ENCODE results near the gene USP31. TPM values are rescaled to one million over a fixed set of nuclear protein-coding genes. Genes with fewer than 3 reads are reported as not detected.

Gene USP31
- total RNA-seq, 1 donor from 2014 or later, result 8.9 TPM

GRCh38 chr16:23183543-23183862 lies 34.3 kb upstream of the USP31 start:
- Histone ChIP-seq H3K27me3 (ENCODE audit: control insufficient read depth in 3 of 3, insufficient read depth in 3 of 3, low read length in 3 of 3) (peaks cover 31 to 45% (median 43%) of the 10 kb centered on the region in 3 donors), H3K4me3 (ENCODE audit: low read length in 3 of 3) (no peak overlapping the region), H3K9ac (ENCODE audit: low read depth in 1 of 3, low read length in 3 of 3) (no peak overlapping the region), H3K36me3 (ENCODE audit: control insufficient read depth in 3 of 3, insufficient read depth in 3 of 3, low read length in 3 of 3) (no peaks in the 10 kb centered on the region), H3K27ac (ENCODE audit: low read depth, low read length) (no peak overlapping the region), H3K9me3 (ENCODE audit: control insufficient read depth in 3 of 3, low read length in 3 of 3) (no peaks in the 10 kb centered on the region), H3K4me1 (ENCODE audit: control insufficient read depth in 3 of 3, insufficient read depth in 3 of 3, low read length in 3 of 3) (peaks cover 7 to 22% (median 12%) of the 10 kb centered on the region in 3 donors)

GRCh38 chr16:23182679-23183542 lies 33.7 kb upstream of the USP31 start, which contains the start of gene SCNN1G:
SCNN1G (plus strand) TSS chr16:23182745; CDS start chr16:23186272, 3,527 bp downstream.
- no peaks in the 10 kb centered on the region for H3K36me3 ChIP-seq (ENCODE audit: control insufficient read depth in 3 of 3, insufficient read depth in 3 of 3, low read length in 3 of 3)
- H3K4me1 ChIP-seq (ENCODE audit: control insufficient read depth in 3 of 3, insufficient read depth in 3 of 3, low read length in 3 of 3), result peaks cover 7 to 22% (median 12%) of the 10 kb centered on the region in 3 donors
- H3K27ac ChIP-seq (ENCODE audit: low read depth, low read length), result no peak within 1 kb of the TSS
- H3K27me3 ChIP-seq (ENCODE audit: control insufficient read depth in 3 of 3, insufficient read depth in 3 of 3, low read length in 3 of 3), result peaks cover 31 to 45% (median 43%) of the 10 kb centered on the region in 3 donors
- no peaks in the 10 kb centered on the region for H3K9me3 ChIP-seq (ENCODE audit: control insufficient read depth in 3 of 3, low read length in 3 of 3)
- H3K9ac ChIP-seq (ENCODE audit: low read depth in 1 of 3, low read length in 3 of 3), result peak within 1 kb of the TSS in 1 of 3 donors; percentile 64
- peak within 1 kb of the TSS in 2 of 3 donors; percentile 56 to 58 for H3K4me3 ChIP-seq (ENCODE audit: low read length in 3 of 3)

GRCh38 chr16:23182206-23182678 lies 33.0 kb upstream of the USP31 start:
- peak overlapping the region in 1 of 3 donors; percentile 64 for H3K9ac ChIP-seq (ENCODE audit: low read depth in 1 of 3, low read length in 3 of 3)
- H3K36me3 ChIP-seq (ENCODE audit: control insufficient read depth in 3 of 3, insufficient read depth in 3 of 3, low read length in 3 of 3), result no peaks in the 10 kb centered on the region
- no peaks in the 10 kb centered on the region for H3K9me3 ChIP-seq (ENCODE audit: control insufficient read depth in 3 of 3, low read length in 3 of 3)
- peaks cover 7 to 22% (median 12%) of the 10 kb centered on the region in 3 donors for H3K4me1 ChIP-seq (ENCODE audit: control insufficient read depth in 3 of 3, insufficient read depth in 3 of 3, low read length in 3 of 3)
- peaks cover 31 to 45% (median 39%) of the 10 kb centered on the region in 3 donors for H3K27me3 ChIP-seq (ENCODE audit: control insufficient read depth in 3 of 3, insufficient read depth in 3 of 3, low read length in 3 of 3)
- peak overlapping the region in 2 of 3 donors; percentile 56 to 58 for H3K4me3 ChIP-seq (ENCODE audit: low read length in 3 of 3)
- no peak overlapping the region for H3K27ac ChIP-seq (ENCODE audit: low read depth, low read length)

GRCh38 chr16:23181506-23181905 lies 32.3 kb upstream of the USP31 start:
- no peak overlapping the region for H3K4me3 ChIP-seq (ENCODE audit: low read length in 3 of 3)
- H3K27me3 ChIP-seq (ENCODE audit: control insufficient read depth in 3 of 3, insufficient read depth in 3 of 3, low read length in 3 of 3), result peaks cover 31 to 44% (median 39%) of the 10 kb centered on the region in 3 donors
- no peak overlapping the region for H3K27ac ChIP-seq (ENCODE audit: low read depth, low read length)
- peaks cover 7 to 22% (median 12%) of the 10 kb centered on the region in 3 donors for H3K4me1 ChIP-seq (ENCODE audit: control insufficient read depth in 3 of 3, insufficient read depth in 3 of 3, low read length in 3 of 3)
- no peak overlapping the region for H3K9ac ChIP-seq (ENCODE audit: low read depth in 1 of 3, low read length in 3 of 3)
- H3K9me3 ChIP-seq (ENCODE audit: control insufficient read depth in 3 of 3, low read length in 3 of 3), result no peaks in the 10 kb centered on the region
- H3K36me3 ChIP-seq (ENCODE audit: control insufficient read depth in 3 of 3, insufficient read depth in 3 of 3, low read length in 3 of 3), result no peaks in the 10 kb centered on the region

GRCh38 chr16:23175651-23176050 lies 26.4 kb upstream of the USP31 start:
- Histone ChIP-seq H3K9me3 (ENCODE audit: control insufficient read depth in 3 of 3, low read length in 3 of 3) (no peaks in the 10 kb centered on the region), H3K9ac (ENCODE audit: low read depth in 1 of 3, low read length in 3 of 3) (no peak overlapping the region), H3K4me1 (ENCODE audit: control insufficient read depth in 3 of 3, insufficient read depth in 3 of 3, low read length in 3 of 3) (no peaks in the 10 kb centered on the region), H3K4me3 (ENCODE audit: low read length in 3 of 3) (no peak overlapping the region), H3K27me3 (ENCODE audit: control insufficient read depth in 3 of 3, insufficient read depth in 3 of 3, low read length in 3 of 3) (peaks cover 0 to 14% (median 4%) of the 10 kb centered on the region in 3 donors), H3K36me3 (ENCODE audit: control insufficient read depth in 3 of 3, insufficient read depth in 3 of 3, low read length in 3 of 3) (no peaks in the 10 kb centered on the region), H3K27ac (ENCODE audit: low read depth, low read length) (no peak overlapping the region)

- no peak overlapping the region for H3K27ac ChIP-seq (ENCODE audit: low read depth, low read length)
- no peak overlapping the region for H3K4me3 ChIP-seq (ENCODE audit: low read length in 3 of 3)
- peaks cover 0 to 10% (median 4%) of the 10 kb centered on the region in 3 donors for H3K27me3 ChIP-seq (ENCODE audit: control insufficient read depth in 3 of 3, insufficient read depth in 3 of 3, low read length in 3 of 3)
- H3K9me3 ChIP-seq (ENCODE audit: control insufficient read depth in 3 of 3, low read length in 3 of 3), result no peaks in the 10 kb centered on the region
- no peaks in the 10 kb centered on the region for H3K4me1 ChIP-seq (ENCODE audit: control insufficient read depth in 3 of 3, insufficient read depth in 3 of 3, low read length in 3 of 3)
- no peak overlapping the region for H3K9ac ChIP-seq (ENCODE audit: low read depth in 1 of 3, low read length in 3 of 3)
- H3K36me3 ChIP-seq (ENCODE audit: control insufficient read depth in 3 of 3, insufficient read depth in 3 of 3, low read length in 3 of 3), result no peaks in the 10 kb centered on the region
Observed at GRCh38 chr16:23174622-23175021, 25.4 kb upstream of the USP31 start.

- peaks cover 0 to 10% (median 4%) of the 10 kb centered on the region in 3 donors for H3K27me3 ChIP-seq (ENCODE audit: control insufficient read depth in 3 of 3, insufficient read depth in 3 of 3, low read length in 3 of 3)
- H3K9me3 ChIP-seq (ENCODE audit: control insufficient read depth in 3 of 3, low read length in 3 of 3), result no peaks in the 10 kb centered on the region
- no peak overlapping the region for H3K27ac ChIP-seq (ENCODE audit: low read depth, low read length)
- H3K4me1 ChIP-seq (ENCODE audit: control insufficient read depth in 3 of 3, insufficient read depth in 3 of 3, low read length in 3 of 3), result no peaks in the 10 kb centered on the region
- H3K36me3 ChIP-seq (ENCODE audit: control insufficient read depth in 3 of 3, insufficient read depth in 3 of 3, low read length in 3 of 3), result no peaks in the 10 kb centered on the region
- no peak overlapping the region for H3K9ac ChIP-seq (ENCODE audit: low read depth in 1 of 3, low read length in 3 of 3)
- no peak overlapping the region for H3K4me3 ChIP-seq (ENCODE audit: low read length in 3 of 3)
Observed at GRCh38 chr16:23172994-23173393, 23.7 kb upstream of the USP31 start.

GRCh38 chr16:23172583-23172982 lies 23.3 kb upstream of the USP31 start:
- Histone ChIP-seq H3K4me3 (ENCODE audit: low read length in 3 of 3) (no peak overlapping the region), H3K9me3 (ENCODE audit: control insufficient read depth in 3 of 3, low read length in 3 of 3) (no peaks in the 10 kb centered on the region), H3K27me3 (ENCODE audit: control insufficient read depth in 3 of 3, insufficient read depth in 3 of 3, low read length in 3 of 3) (peaks cover 0 to 10% (median 4%) of the 10 kb centered on the region in 3 donors), H3K4me1 (ENCODE audit: control insufficient read depth in 3 of 3, insufficient read depth in 3 of 3, low read length in 3 of 3) (no peaks in the 10 kb centered on the region), H3K27ac (ENCODE audit: low read depth, low read length) (no peak overlapping the region), H3K36me3 (ENCODE audit: control insufficient read depth in 3 of 3, insufficient read depth in 3 of 3, low read length in 3 of 3) (no peaks in the 10 kb centered on the region), H3K9ac (ENCODE audit: low read depth in 1 of 3, low read length in 3 of 3) (no peak overlapping the region)

GRCh38 chr16:23164736-23165135 lies 15.5 kb upstream of the USP31 start:
- no peak overlapping the region for H3K4me3 ChIP-seq (ENCODE audit: low read length in 3 of 3)
- H3K4me1 ChIP-seq (ENCODE audit: control insufficient read depth in 3 of 3, insufficient read depth in 3 of 3, low read length in 3 of 3), result no peaks in the 10 kb centered on the region
- no peaks in the 10 kb centered on the region for H3K9me3 ChIP-seq (ENCODE audit: control insufficient read depth in 3 of 3, low read length in 3 of 3)
- H3K27me3 ChIP-seq (ENCODE audit: control insufficient read depth in 3 of 3, insufficient read depth in 3 of 3, low read length in 3 of 3), result no peaks in the 10 kb centered on the region
- no peak overlapping the region for H3K27ac ChIP-seq (ENCODE audit: low read depth, low read length)
- H3K9ac ChIP-seq (ENCODE audit: low read depth in 1 of 3, low read length in 3 of 3), result no peak overlapping the region
- H3K36me3 ChIP-seq (ENCODE audit: control insufficient read depth in 3 of 3, insufficient read depth in 3 of 3, low read length in 3 of 3), result no peaks in the 10 kb centered on the region

GRCh38 chr16:23163921-23164320 lies 14.7 kb upstream of the USP31 start:
- Histone ChIP-seq H3K36me3 (ENCODE audit: control insufficient read depth in 3 of 3, insufficient read depth in 3 of 3, low read length in 3 of 3) (no peaks in the 10 kb centered on the region), H3K27me3 (ENCODE audit: control insufficient read depth in 3 of 3, insufficient read depth in 3 of 3, low read length in 3 of 3) (no peaks in the 10 kb centered on the region), H3K9me3 (ENCODE audit: control insufficient read depth in 3 of 3, low read length in 3 of 3) (no peaks in the 10 kb centered on the region), H3K4me3 (ENCODE audit: low read length in 3 of 3) (no peak overlapping the region), H3K9ac (ENCODE audit: low read depth in 1 of 3, low read length in 3 of 3) (no peak overlapping the region), H3K27ac (ENCODE audit: low read depth, low read length) (no peak overlapping the region), H3K4me1 (ENCODE audit: control insufficient read depth in 3 of 3, insufficient read depth in 3 of 3, low read length in 3 of 3) (no peaks in the 10 kb centered on the region)
